ENCODE results near the gene PER2. TPM values are rescaled to one million over a fixed set of nuclear protein-coding genes. Genes with fewer than 3 reads are reported as not detected.

PER2 gene
- total and polyA plus RNA-seq, 2 of the 13 experiments (the other 11 are each of a cell fraction or from before 2014, with no cell fraction given): 5.1 to 9.4 TPM

- TF ChIP-seq TSC22D2 (CRISPR knock-in tag; IDR thresholded peaks at IDR 0.05; ENCODE audit: borderline replicate concordance) (no peak), ZNF484 (CRISPR knock-in tag; IDR thresholded peaks at IDR 0.05; ENCODE audit: borderline replicate concordance, low read depth) (no peak)
Observed at GRCh38 chr2:238225911-238226697, 62.3 kb downstream of the PER2 start (continued).

GRCh38 chr2:238225121-238225520, 63.3 kb downstream of the PER2 start:
- TF ChIP-seq REL (CRISPR knock-in tag; conservative IDR thresholded peaks at IDR 0.05) (no peak), ZNF546 (CRISPR knock-in tag; conservative IDR thresholded peaks at IDR 0.05) (no peak), HNRNPL (IDR thresholded peaks at IDR 0.05; ENCODE audit: low read depth, low read length) (peak; percentile 73; the same call in 1 of the 2 replicates), FOXC1 (CRISPR knock-in tag; IDR thresholded peaks at IDR 0.05; ENCODE audit: borderline replicate concordance) (no peak)
- POLR2A ChIA-PET: interaction anchor here (0.7 to 1.4 kb wide), 2 partner anchors 9 to 10 kb away, joined by 4 to 5 read pairs; no protein-coding TSS in a partner anchor
- Histone ChIP-seq H3K9ac (ENCODE audit: insufficient read depth, low read depth, low read length) (no peak overlapping the region), H3K4me1 (ENCODE audit: insufficient read depth, low read length) (peaks cover 27% of the 10 kb centered on the region), H4K20me1 (ENCODE audit: insufficient read depth, low read length) (no peaks in the 10 kb centered on the region), H3K9me3 (ENCODE audit: low read length) (no peaks in the 10 kb centered on the region), H3K79me2 (ENCODE audit: insufficient read depth, low read length) (no peaks in the 10 kb centered on the region), H3K4me3 (replicated peaks in 1 of 3; ENCODE audit: insufficient read depth in 1 of 3, low read depth in 2 of 3, low read length in 3 of 3) (no peak overlapping the region), H3K4me2 (ENCODE audit: low read depth, low read length) (0 out of 2 replicates have a peak overlapping the region, but pooled peaks have one; percentile 51), H2AFZ (ENCODE audit: low read length) (no peak overlapping the region), H3K27ac (ENCODE audit: extremely low read length, insufficient read depth, low read length) (no peak overlapping the region), H3K36me3 (replicated peaks in 1 of 2; ENCODE audit: control insufficient read depth in 1 of 2, insufficient read depth in 2 of 2, low read length in 2 of 2) (no peaks in the 10 kb centered on the region), H3K27me3 (ENCODE audit: control insufficient read depth in 1 of 2, insufficient read depth in 2 of 2, low read length in 2 of 2) (peaks cover 17 to 73% of the 10 kb centered on the region in 2 experiments)
- ATAC-seq (no peak), FAIRE-seq (no peak), DNase-seq (ENCODE audit: low spot score) (no peak)
- in situ Hi-C loops (cut with HindIII; ENCODE audit: extremely low pct_ligation_motif_present, low pct_unique_long_range_greater_than_20kb): no loop called here
- CTCF ChIA-PET (ENCODE audit: low intra/inter-chr PET ratio, low total read pairs): no interaction called here
- intact Hi-C loops (cut with micrococcal nuclease; ENCODE audit: unreplicated experiment): no loop called here
- 37% methylated on average over 7 of the region's 13 CpGs for WGBS (ENCODE audit: low lambda C conversion rate)
- BruUV-seq (replicated peaks): no TSS peak
